A673 (cell line): ENCODE results near the gene GLA.

Experiments used
- CTCF ChIP-seq: fragments of 300-800, 200-600 bp; sonication (generic); conservative IDR thresholded peaks from 2 replicates; pipeline ENCODE4 v1.5.1; 2017; ENCODE audit warnings: low read depth, mild to moderate bottlenecking, antibody characterized with exemption, low read length, moderate library complexity, mixed read lengths
- EZH2 ChIP-seq: fragments of 200-600 bp; sonication (generic); IDR thresholded peaks from 2 replicates; pipeline ENCODE4 v1.6.1; 2017; ENCODE audit warnings: borderline replicate concordance, low read depth, mild to moderate bottlenecking, mixed read lengths, antibody characterized with exemption, low read length; ENCODE audit not compliant: poor library complexity, severe bottlenecking

- TF ChIP-seq CTCF (no peak), EZH2 (no peak)
Observed at GRCh38 chrX:101407748-101408531, at the start of gene GLA, which contains the start of gene HNRNPH2.
